Upper lobe of left lung (tissue), 4 donors: ENCODE results near the gene ABLIM3.

Experiments used
- CTCF ChIP-seq, 6 experiments: fragments of 450-650 bp in 4 of 6; fragments of 200-600 bp in 2 of 6; sonication (generic) in 2 of 6; IDR thresholded peaks; one replicate each; pipeline ENCODE4 v1.5.1; 2016 to 2019; ENCODE audit warnings: antibody characterized with exemption in 6 of 6
- EP300 ChIP-seq, 4 donors: sonication (generic); formaldehyde crosslinking; IDR thresholded peaks; one replicate each; pipeline ENCODE4 v1.5.1; 2017; ENCODE audit warnings: antibody characterized with exemption in 4 of 4, control low read depth in 2 of 4
- POLR2AphosphoS5 ChIP-seq, 2 donors: sonication (generic); formaldehyde crosslinking; IDR thresholded peaks; one replicate each; pipeline ENCODE4 v1.5.1; 2017; ENCODE audit warnings: antibody characterized with exemption in 2 of 2

- no peak for TF ChIP-seq EP300 (IDR thresholded peaks at IDR 0.05)
- TF ChIP-seq CTCF (IDR thresholded peaks at IDR 0.05) = no peak
- TF ChIP-seq POLR2AphosphoS5 (IDR thresholded peaks at IDR 0.05) = no peak
These were observed 106.4 kb downstream of the ABLIM3 start for GRCh38 chr5:149247726-149248125.
